GM18511 (cell line): ENCODE data around the gene CD248.
A peak's percentile ranks its signal among the peaks of the same experiment; 100 is the strongest.
"Not testable (repeated sequence)": the region's sequence is repeated elsewhere in the genome, so short reads cannot be mapped to it uniquely, and the experiment has no call there.

ENCODE experiments used
- ATAC-seq: cut with Tn5 transposase; IDR thresholded peaks from one replicate; pipeline ENCODE4 v1.9.1; 2021; ENCODE audit warnings: mild to moderate bottlenecking, moderate library complexity; ENCODE audit not compliant: unreplicated experiment

Gene CD248

GRCh38 chr11:66314186-66314501 lies 2.7 kb downstream of the CD248 start:
- ATAC-seq: no peak

- ATAC-seq: no peak
These were observed 3.3 kb downstream of the CD248 start for GRCh38 chr11:66313321-66314185.

- ATAC-seq: peak; percentile 58
These were observed 4.1 kb downstream of the CD248 start for GRCh38 chr11:66312549-66313320.

- ATAC-seq: peak; percentile 80
These were observed 4.8 kb downstream of the CD248 start for GRCh38 chr11:66311965-66312548.

GRCh38 chr11:66311470-66311964 lies 5.3 kb downstream of the CD248 start:
- no peak for ATAC-seq

GRCh38 chr11:66310803-66311440 lies 5.9 kb downstream of the CD248 start:
- not testable (repeated sequence) for ATAC-seq

- no peak for ATAC-seq
These were observed 6.5 kb downstream of the CD248 start for GRCh38 chr11:66310324-66310723.

- no peak for ATAC-seq
These were observed 7.4 kb downstream of the CD248 start for GRCh38 chr11:66309475-66309874.

GRCh38 chr11:66302656-66303055 lies 14.2 kb downstream of the CD248 start:
- ATAC-seq: no peak

GRCh38 chr11:66299186-66299585 lies 17.7 kb downstream of the CD248 start:
- no peak for ATAC-seq

GRCh38 chr11:66297610-66298009 lies 19.2 kb downstream of the CD248 start:
- no peak for ATAC-seq

GRCh38 chr11:66294626-66295620 lies 21.9 kb downstream of the CD248 start:
- no peak for ATAC-seq

- ATAC-seq: no peak
These were observed 22.8 kb downstream of the CD248 start for GRCh38 chr11:66293777-66294625.

- ATAC-seq: no peak
These were observed 23.5 kb downstream of the CD248 start for GRCh38 chr11:66293352-66293751.

GRCh38 chr11:66292543-66293332 lies 24.1 kb downstream of the CD248 start:
- ATAC-seq: no peak

GRCh38 chr11:66291706-66292542 lies 24.9 kb downstream of the CD248 start, which contains the start of gene TMEM151A:
TMEM151A (plus strand) TSS chr11:66291894; CDS start chr11:66292014, 120 bp downstream.
- no peak for ATAC-seq

- no peak for ATAC-seq
These were observed 25.5 kb downstream of the CD248 start for GRCh38 chr11:66291303-66291705.
